GM12878 (cell line): Measurements from ENCODE around the gene DGAT2. TPM values are rescaled to one million over a fixed set of nuclear protein-coding genes. Genes with fewer than 3 reads are reported as not detected.

Source experiments
- ATAC-seq: fragments of 200-7000 bp; cut with Tn5 transposase; 3 replicates; pipeline ENCODE4 v1.9.1; 2020; ENCODE audit warnings: mild to moderate bottlenecking, moderate library complexity
- BruUV-seq: library from RNA; stranded (reverse); fragments of 400-500 nt; replicated peaks from 2 replicates; lab custom pipeline; 2021; lab: Mats Ljungman, UMichigan
- CTCF ChIA-PET: fragments of 300-600 bp; sonication (Branson Sonifier 250); formaldehyde crosslinking; extraction: SDS; loops from one replicate; lab custom pipeline; 2021; ENCODE audit warnings: inconsistent platforms; lab: Yijun Ruan, JAX
- POLR2A ChIA-PET: fragments of 350-600 bp; formaldehyde crosslinking; extraction: SDS; loops from one replicate; lab custom pipeline; 2021; ENCODE audit warnings: inconsistent platforms; lab: Charles Lee
- RAD21 ChIA-PET: fragments of 300-600 bp; sonication (Branson Sonifier 250); formaldehyde crosslinking; loops from one replicate; lab custom pipeline; 2023; ENCODE audit warnings: antibody characterized with exemption; ENCODE audit not compliant: unreplicated experiment; lab: Charles Lee
- SMC1A ChIA-PET: fragments of 300-600 bp; sonication (Branson Sonifier 250); formaldehyde crosslinking; loops from one replicate; lab custom pipeline; 2023; ENCODE audit not compliant: unreplicated experiment, uncharacterized antibody; lab: Charles Lee
- DNase-seq: peaks from one replicate; pipeline ENCODE4 v3.0.0-alpha.2; 2011; ENCODE audit warnings: low read depth, low spot score
- FAIRE-seq: peaks from 3 replicates; lab custom pipeline; 2011; peaks lifted over from hg19 to GRCh38; lab: Jason Lieb, UNC
- H2AFZ ChIP-seq: 2 replicates; pipeline ENCODE4 v1.6.0; 2011; ENCODE audit warnings: low read depth, low read length, control low read depth; ENCODE audit not compliant: control insufficient read depth
- H3K27ac ChIP-seq: 2 replicates; pipeline ENCODE4 v1.5.1; 2011; ENCODE audit warnings: control low read depth; ENCODE audit not compliant: control insufficient read depth, insufficient read depth
- H3K27me3 ChIP-seq, 2 experiments: replicated peaks in 1 of 2; 2 replicates each; pipeline versions ENCODE4 v1.6.0 to v1.6.1; 2011; ENCODE audit warnings: low read length in 1 of 2; ENCODE audit not compliant: control insufficient read depth in 2 of 2, insufficient read depth in 2 of 2
- H3K36me3 ChIP-seq, 2 experiments: 2 replicates each; pipeline ENCODE4 v1.5.1; 2011; ENCODE audit warnings: low read length in 1 of 2; ENCODE audit not compliant: control insufficient read depth in 2 of 2, insufficient read depth in 2 of 2
- H3K4me1 ChIP-seq: 2 replicates; pipeline ENCODE4 v1.6.1; 2011; ENCODE audit warnings: mild to moderate bottlenecking, low read length, moderate library complexity, mixed read lengths; ENCODE audit not compliant: control insufficient read depth, insufficient read depth
- H3K4me2 ChIP-seq: 2 replicates; pipeline ENCODE4 v1.6.0; 2011; ENCODE audit warnings: control low read depth; ENCODE audit not compliant: control insufficient read depth, insufficient read depth
- H3K4me3 ChIP-seq: fragments of 200-600 bp; sonication (generic); 2 replicates; pipeline ENCODE4 v1.5.1; 2016
- H3K79me2 ChIP-seq: 2 replicates; pipeline ENCODE4 v1.6.0; 2011; ENCODE audit warnings: low read length; ENCODE audit not compliant: control insufficient read depth, insufficient read depth
- H3K9ac ChIP-seq: 2 replicates; pipeline ENCODE4 v1.8.0; 2011; ENCODE audit warnings: low read length, control low read depth, mixed read lengths; ENCODE audit not compliant: control insufficient read depth, insufficient read depth
- H3K9me3 ChIP-seq: replicated peaks from 3 replicates; pipeline ENCODE4 v1.5.1; 2011; ENCODE audit warnings: mild to moderate bottlenecking, low read length; ENCODE audit not compliant: control insufficient read depth, insufficient read depth
- H4K20me1 ChIP-seq: 2 replicates; pipeline ENCODE4 v1.6.0; 2011; ENCODE audit not compliant: control insufficient read depth, insufficient read depth
- CBFB ChIP-seq: IDR thresholded peaks from 2 replicates; pipeline ENCODE4 v1.6.1; 2016; ENCODE audit warnings: antibody characterized with exemption, low read depth
- NRF1 ChIP-seq: conservative IDR thresholded peaks from 2 replicates; pipeline ENCODE4 v1.6.1; 2011; ENCODE audit warnings: mild to moderate bottlenecking, low read depth, low read length, improper control_type of control experiment
- WGBS: methylation state at CpG from one replicate; pipeline ENCODE4 v1.1.6; 2016; ENCODE audit warnings: low lambda C conversion rate; ENCODE audit not compliant: insufficient replicate concordance, insufficient coverage; ENCODE audit errors: missing lambda C conversion rate; 5-methylcytosine and 5-hydroxymethylcytosine counted together
- in situ Hi-C: fragments of 300-500 bp; cut with MboI; formaldehyde crosslinking; loops from 9 replicates; pipeline ENCODE4 v1.14.3; 2018; ENCODE audit warnings: mixed read lengths
- intact Hi-C: fragments of 100-400 bp; cut with micrococcal nuclease; formaldehyde crosslinking; loops from one replicate; pipeline ENCODE4 v1.14.2; 2022; ENCODE audit not compliant: unreplicated experiment
- polyA plus RNA-seq, 11 experiments: library from polyadenylated mRNA; depleted of rRNA in 4 of 11; unstranded in 6 of 11; stranded (reverse) in 5 of 11; fragments of >200 nt; fragmentation: Nextera tagmentation in 4 of 11; fragmentation: Illumina TruSeq in 1 of 11; extraction: Ambion mirVana in 4 of 11; extraction: Trizol in 1 of 11; gene quantifications; 1 replicate in 1 of 11; 2 replicates in 10 of 11; pipeline versions ENCODE4 v1.2.1 to v1.2.3, GENCODE V29; 2011 to 2016; ENCODE audit warnings: inconsistent platforms in 2 of 11, missing spikeins in 2 of 11, low read depth in 1 of 11
- total RNA-seq, 4 experiments: library from RNA; depleted of rRNA in 3 of 4; stranded (reverse); fragments of >200 nt in 3 of 4; fragmentation: Illumina TruSeq in 1 of 4; extraction: Trizol in 1 of 4; gene quantifications; 2 replicates each; pipeline versions ENCODE4 v1.2.1 to v1.2.3, GENCODE V29; 2013 to 2021
- TF ChIP-seq, protein P1 (sequence below), 3 experiments: IDR thresholded peaks in 2 of 3; conservative IDR thresholded peaks in 1 of 3; 2 replicates each; pipeline ENCODE4 v1.5.1; 2011; ENCODE audit warnings: low read depth in 3 of 3, low read length in 3 of 3, mild to moderate bottlenecking in 3 of 3, control low read depth in 2 of 3, moderate library complexity in 2 of 3, inconsistent platforms in 1 of 3, mixed read lengths in 1 of 3; ENCODE audit not compliant: control insufficient read depth in 2 of 3, insufficient read depth in 1 of 3; ENCODE audit errors: extremely low read depth in 1 of 3
- TF ChIP-seq, protein P2 (sequence below): fragments of 450-650 bp; IDR thresholded peaks from 2 replicates; pipeline ENCODE4 v1.6.1; 2017; ENCODE audit warnings: antibody characterized with exemption, mild to moderate bottlenecking, moderate library complexity

Gene DGAT2
- total and polyA plus RNA-seq, 10 of the 15 experiments (the other 5 are each of a cell fraction or from before 2014, with no cell fraction given), result 5.1 to 25.9 (median 17.6) TPM

DNA sequence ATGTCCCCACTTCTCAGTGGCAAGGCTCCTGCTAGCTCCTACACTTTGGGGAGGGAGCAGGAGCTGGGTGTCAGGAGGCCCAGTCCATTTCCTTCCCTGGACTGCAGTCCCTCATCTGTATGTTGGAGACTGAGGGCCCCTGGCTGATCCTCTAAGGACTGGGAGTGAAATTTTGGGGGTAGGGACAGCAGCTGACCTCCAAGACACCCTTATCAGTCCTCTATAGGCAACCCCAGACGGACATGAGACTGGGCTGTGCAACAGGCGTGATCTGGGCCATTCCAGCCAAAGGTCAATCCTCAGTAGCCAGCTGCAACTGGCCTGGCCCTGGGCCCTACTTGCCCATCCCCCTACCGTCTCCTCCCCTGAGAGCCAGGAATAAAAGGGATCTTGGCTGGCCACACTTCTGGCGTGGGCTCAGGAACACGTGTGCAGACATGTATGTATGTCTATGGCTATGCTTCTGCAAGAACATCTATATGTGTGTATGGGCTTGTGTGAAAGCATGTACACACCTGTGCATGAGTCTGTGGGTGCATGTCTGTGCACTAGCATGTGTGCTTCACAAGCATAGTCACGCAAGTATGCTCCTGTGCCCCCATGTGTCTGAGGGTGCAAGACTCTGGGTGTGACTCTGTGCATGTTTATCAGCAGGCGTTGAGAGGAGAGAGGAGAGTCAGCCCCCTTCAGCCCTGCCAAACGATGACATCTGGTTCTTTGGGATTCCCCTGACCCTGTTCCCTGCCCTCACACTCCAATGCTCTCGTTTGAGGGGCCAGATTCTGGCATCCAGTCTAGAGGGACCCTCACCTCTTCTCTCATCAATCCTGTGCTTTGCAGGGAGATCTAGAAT is 24.6 kb upstream of the DGAT2 start:
- SMC1A ChIA-PET, result no interaction called here
- intact Hi-C loops, result no loop called here
- Histone ChIP-seq H3K4me3 (no peak overlapping the region), H3K4me1 (no peaks in the 10 kb centered on the region), H3K9me3 (no peaks in the 10 kb centered on the region), H3K79me2 (no peaks in the 10 kb centered on the region), H4K20me1 (no peaks in the 10 kb centered on the region), H3K4me2 (no peak overlapping the region), H3K9ac (no peak overlapping the region), H3K36me3 (no peaks in the 10 kb centered on the region), H3K27me3 (no peaks in the 10 kb centered on the region), H2AFZ (no peak overlapping the region), H3K27ac (no peak overlapping the region)
- DNase-seq (no peak), FAIRE-seq (no peak), ATAC-seq (no peak)
- in situ Hi-C loops, result no loop called here
- CTCF ChIA-PET, result no interaction called here
- POLR2A ChIA-PET, result interaction anchor here (0.5 kb wide), 1 partner anchor 20 kb away, joined by 3 read pairs; no protein-coding TSS in a partner anchor
- TF ChIP-seq, protein P1, sequence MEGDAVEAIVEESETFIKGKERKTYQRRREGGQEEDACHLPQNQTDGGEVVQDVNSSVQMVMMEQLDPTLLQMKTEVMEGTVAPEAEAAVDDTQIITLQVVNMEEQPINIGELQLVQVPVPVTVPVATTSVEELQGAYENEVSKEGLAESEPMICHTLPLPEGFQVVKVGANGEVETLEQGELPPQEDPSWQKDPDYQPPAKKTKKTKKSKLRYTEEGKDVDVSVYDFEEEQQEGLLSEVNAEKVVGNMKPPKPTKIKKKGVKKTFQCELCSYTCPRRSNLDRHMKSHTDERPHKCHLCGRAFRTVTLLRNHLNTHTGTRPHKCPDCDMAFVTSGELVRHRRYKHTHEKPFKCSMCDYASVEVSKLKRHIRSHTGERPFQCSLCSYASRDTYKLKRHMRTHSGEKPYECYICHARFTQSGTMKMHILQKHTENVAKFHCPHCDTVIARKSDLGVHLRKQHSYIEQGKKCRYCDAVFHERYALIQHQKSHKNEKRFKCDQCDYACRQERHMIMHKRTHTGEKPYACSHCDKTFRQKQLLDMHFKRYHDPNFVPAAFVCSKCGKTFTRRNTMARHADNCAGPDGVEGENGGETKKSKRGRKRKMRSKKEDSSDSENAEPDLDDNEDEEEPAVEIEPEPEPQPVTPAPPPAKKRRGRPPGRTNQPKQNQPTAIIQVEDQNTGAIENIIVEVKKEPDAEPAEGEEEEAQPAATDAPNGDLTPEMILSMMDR (IDR thresholded peaks at IDR 0.05 in 2 of 3, conservative IDR thresholded peaks at IDR 0.05 in 1 of 3; ENCODE audit: control insufficient read depth in 2 of 3, extremely low read depth in 1 of 3, insufficient read depth in 1 of 3, low read depth in 3 of 3, low read length in 3 of 3), result no peak
- TF ChIP-seq CBFB, result no peak
- TF ChIP-seq, protein P2, sequence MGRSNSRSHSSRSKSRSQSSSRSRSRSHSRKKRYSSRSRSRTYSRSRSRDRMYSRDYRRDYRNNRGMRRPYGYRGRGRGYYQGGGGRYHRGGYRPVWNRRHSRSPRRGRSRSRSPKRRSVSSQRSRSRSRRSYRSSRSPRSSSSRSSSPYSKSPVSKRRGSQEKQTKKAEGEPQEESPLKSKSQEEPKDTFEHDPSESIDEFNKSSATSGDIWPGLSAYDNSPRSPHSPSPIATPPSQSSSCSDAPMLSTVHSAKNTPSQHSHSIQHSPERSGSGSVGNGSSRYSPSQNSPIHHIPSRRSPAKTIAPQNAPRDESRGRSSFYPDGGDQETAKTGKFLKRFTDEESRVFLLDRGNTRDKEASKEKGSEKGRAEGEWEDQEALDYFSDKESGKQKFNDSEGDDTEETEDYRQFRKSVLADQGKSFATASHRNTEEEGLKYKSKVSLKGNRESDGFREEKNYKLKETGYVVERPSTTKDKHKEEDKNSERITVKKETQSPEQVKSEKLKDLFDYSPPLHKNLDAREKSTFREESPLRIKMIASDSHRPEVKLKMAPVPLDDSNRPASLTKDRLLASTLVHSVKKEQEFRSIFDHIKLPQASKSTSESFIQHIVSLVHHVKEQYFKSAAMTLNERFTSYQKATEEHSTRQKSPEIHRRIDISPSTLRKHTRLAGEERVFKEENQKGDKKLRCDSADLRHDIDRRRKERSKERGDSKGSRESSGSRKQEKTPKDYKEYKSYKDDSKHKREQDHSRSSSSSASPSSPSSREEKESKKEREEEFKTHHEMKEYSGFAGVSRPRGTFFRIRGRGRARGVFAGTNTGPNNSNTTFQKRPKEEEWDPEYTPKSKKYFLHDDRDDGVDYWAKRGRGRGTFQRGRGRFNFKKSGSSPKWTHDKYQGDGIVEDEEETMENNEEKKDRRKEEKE, result no peak
- no peak for TF ChIP-seq NRF1
- RAD21 ChIA-PET, result no interaction called here
- no TSS peak for BruUV-seq
- WGBS, result 14% methylated on average over 9 of the region's 9 CpGs
